Activated CD4-positive, alpha-beta T cell treated with anti-CD3 and anti-CD28 coated beads, Interleukin-2, amount 10 ng/mL, durations not matched to agents 7 days and 5 days (primary cell): Measurements from ENCODE around the gene SLMAP. TPM values are rescaled to one million over a fixed set of nuclear protein-coding genes. Genes with fewer than 3 reads are reported as not detected.

Experiments used
- CTCF ChIA-PET: fragments of 350-600 bp; sonication (Branson Sonifier 250); formaldehyde crosslinking; loops from one replicate; lab custom pipeline; 2021; ENCODE audit warnings: antibody characterized with exemption; lab: Charles Lee
- POLR2A ChIA-PET: fragments of 350-600 bp; sonication (Branson Sonifier 250); formaldehyde crosslinking; loops from one replicate; lab custom pipeline; 2021; ENCODE audit warnings: antibody characterized with exemption; lab: Charles Lee
- DNase-seq: peaks from one replicate; pipeline ENCODE4 v3.0.0-alpha.2; 2020
- H3K27ac Mint-ChIP-seq: one replicate; pipeline ENCODE4 v1.8.0; 2021; ENCODE audit warnings: mild to moderate bottlenecking, moderate library complexity, mixed read lengths
- H3K27me3 Mint-ChIP-seq: one replicate; pipeline ENCODE4 v1.8.0; 2021; ENCODE audit warnings: mixed read lengths
- H3K36me3 Mint-ChIP-seq: one replicate; pipeline ENCODE4 v1.8.0; 2021; ENCODE audit warnings: low read depth, mixed read lengths
- H3K4me1 Mint-ChIP-seq: one replicate; pipeline ENCODE4 v1.8.0; 2021; ENCODE audit warnings: mixed read lengths
- H3K4me3 Mint-ChIP-seq: one replicate; pipeline ENCODE4 v1.8.0; 2021; ENCODE audit warnings: mild to moderate bottlenecking, moderate library complexity, mixed read lengths
- H3K9me3 Mint-ChIP-seq: one replicate; pipeline ENCODE4 v1.8.0; 2021; ENCODE audit warnings: mixed read lengths
- total RNA-seq, 2 experiments: library from RNA; stranded (reverse); gene quantifications; one replicate each; pipeline ENCODE4 v1.2.3, GENCODE V29; 2021

The SLMAP gene
- total RNA-seq, 2 experiments from 2014 or later, result 47.2 to 51.2 TPM

DNA sequence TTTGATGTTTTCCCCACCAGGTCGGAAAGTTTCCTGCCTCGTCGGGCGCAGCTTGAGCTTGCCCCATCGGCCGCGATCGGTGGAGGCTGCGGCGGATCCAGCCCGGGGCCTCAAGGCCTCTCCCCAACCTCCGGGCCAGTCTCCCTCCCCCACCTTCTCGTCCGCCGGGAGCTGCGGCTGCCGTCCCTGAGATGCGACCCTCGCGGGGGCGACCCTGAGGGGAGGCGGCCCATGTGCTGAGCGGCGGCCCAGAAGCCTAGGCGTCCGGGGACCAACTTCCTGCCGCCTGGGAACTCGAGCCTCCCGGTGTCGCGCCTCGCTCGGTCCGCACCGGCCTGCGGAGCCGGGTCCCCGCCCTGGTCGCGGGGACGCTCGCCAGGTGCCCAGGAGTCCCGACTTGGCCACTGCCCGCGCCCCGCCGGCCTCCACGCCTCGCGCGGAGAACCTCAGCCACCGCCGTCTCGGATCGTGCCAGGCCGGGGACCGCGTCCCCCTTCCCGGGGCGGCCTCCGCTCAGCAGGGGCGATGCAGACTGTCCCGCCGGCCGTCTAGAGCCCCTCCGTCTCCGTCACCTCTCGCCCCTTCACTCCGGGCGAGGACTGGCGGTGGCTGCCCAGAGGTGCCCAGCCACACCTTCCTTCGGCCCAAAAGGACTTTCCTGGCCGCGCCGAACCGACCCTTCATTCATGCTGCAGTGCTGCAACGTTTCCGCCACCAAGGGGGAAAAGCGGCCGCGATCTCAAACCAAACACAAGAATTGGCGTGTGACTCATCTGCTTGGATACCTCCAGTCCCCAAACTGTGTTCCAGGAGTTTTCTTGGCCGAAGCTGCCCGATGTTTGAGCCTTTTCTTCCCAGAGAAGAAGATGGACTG is 656 bp downstream of the SLMAP start:
- Mint-ChIP-seq H3K36me3 (peaks cover 31% of the 10 kb centered on the region), H3K4me1 (peaks cover 45% of the 10 kb centered on the region), H3K27me3 (peaks cover 5% of the 10 kb centered on the region), H3K4me3 (peak overlapping the region; percentile 98), H3K9me3 (no peaks in the 10 kb centered on the region), H3K27ac (peak overlapping the region; percentile 98)
- POLR2A ChIA-PET, result interaction anchor here (0.6 to 1.2 kb wide), 2 partner anchors 64 to 117 kb away, joined by 4 to 5 read pairs; partner anchors contain the start of gene DENND6A
- CTCF ChIA-PET, result interaction anchor here (0.6 to 1.2 kb wide), 5 partner anchors 11 to 45 kb away, joined by 3 to 4 read pairs (median 3); no protein-coding TSS in a partner anchor
- DNase-seq, result peak; percentile 46

- H3K4me1 Mint-ChIP-seq, result peaks cover 48% of the 10 kb centered on the region
- POLR2A ChIA-PET, result no interaction called here
- H3K27ac Mint-ChIP-seq, result peak overlapping the region; percentile 96
- H3K4me3 Mint-ChIP-seq, result peak overlapping the region; percentile 98
- H3K27me3 Mint-ChIP-seq, result peaks cover 5% of the 10 kb centered on the region
- H3K36me3 Mint-ChIP-seq, result peaks cover 35% of the 10 kb centered on the region
- DNase-seq, result no peak
- CTCF ChIA-PET, result no interaction called here
- no peaks in the 10 kb centered on the region for H3K9me3 Mint-ChIP-seq
Measured at GRCh38 chr3:57757642-57758297, 1.7 kb downstream of the SLMAP start.

GRCh38 chr3:57758686-57759085 is 2.6 kb downstream of the SLMAP start:
- peaks cover 55% of the 10 kb centered on the region for H3K4me1 Mint-ChIP-seq
- H3K27me3 Mint-ChIP-seq, result peaks cover 5% of the 10 kb centered on the region
- peak overlapping the region; percentile 98 for H3K4me3 Mint-ChIP-seq
- ChIA-PET POLR2A (no interaction called here), CTCF (interaction anchor here (0.5 to 0.6 kb wide), 2 partner anchors 324 to 721 kb away, joined by 3 to 5 read pairs; no protein-coding TSS in a partner anchor)
- no peak overlapping the region for H3K27ac Mint-ChIP-seq
- no peak for DNase-seq
- H3K9me3 Mint-ChIP-seq, result no peaks in the 10 kb centered on the region
- H3K36me3 Mint-ChIP-seq, result peaks cover 43% of the 10 kb centered on the region

GRCh38 chr3:57764794-57765193 is 8.7 kb downstream of the SLMAP start:
- ChIA-PET POLR2A (no interaction called here), CTCF (interaction anchor here (1.0 kb wide), 1 partner anchor 167 kb away, joined by 3 read pairs; the partner anchor contains the start of gene ARF4)
- H3K4me1 Mint-ChIP-seq, result peaks cover 42% of the 10 kb centered on the region
- no peaks in the 10 kb centered on the region for H3K27me3 Mint-ChIP-seq
- H3K9me3 Mint-ChIP-seq, result no peaks in the 10 kb centered on the region
- H3K36me3 Mint-ChIP-seq, result peaks cover 65% of the 10 kb centered on the region
- no peak overlapping the region for H3K4me3 Mint-ChIP-seq
- DNase-seq, result no peak
- peak overlapping the region; percentile 6 for H3K27ac Mint-ChIP-seq

- no peak for DNase-seq
- Mint-ChIP-seq H3K4me3 (no peak overlapping the region), H3K4me1 (peaks cover 35% of the 10 kb centered on the region), H3K9me3 (no peaks in the 10 kb centered on the region), H3K36me3 (peaks cover 50% of the 10 kb centered on the region), H3K27ac (no peak overlapping the region), H3K27me3 (no peaks in the 10 kb centered on the region)
- ChIA-PET POLR2A (no interaction called here), CTCF (interaction anchor here (1.7 kb wide), 1 partner anchor 13 kb away, joined by 4 read pairs; the partner anchor contains the start of gene SLMAP)
Measured at GRCh38 chr3:57768595-57768994, 12.5 kb downstream of the SLMAP start.

DNA sequence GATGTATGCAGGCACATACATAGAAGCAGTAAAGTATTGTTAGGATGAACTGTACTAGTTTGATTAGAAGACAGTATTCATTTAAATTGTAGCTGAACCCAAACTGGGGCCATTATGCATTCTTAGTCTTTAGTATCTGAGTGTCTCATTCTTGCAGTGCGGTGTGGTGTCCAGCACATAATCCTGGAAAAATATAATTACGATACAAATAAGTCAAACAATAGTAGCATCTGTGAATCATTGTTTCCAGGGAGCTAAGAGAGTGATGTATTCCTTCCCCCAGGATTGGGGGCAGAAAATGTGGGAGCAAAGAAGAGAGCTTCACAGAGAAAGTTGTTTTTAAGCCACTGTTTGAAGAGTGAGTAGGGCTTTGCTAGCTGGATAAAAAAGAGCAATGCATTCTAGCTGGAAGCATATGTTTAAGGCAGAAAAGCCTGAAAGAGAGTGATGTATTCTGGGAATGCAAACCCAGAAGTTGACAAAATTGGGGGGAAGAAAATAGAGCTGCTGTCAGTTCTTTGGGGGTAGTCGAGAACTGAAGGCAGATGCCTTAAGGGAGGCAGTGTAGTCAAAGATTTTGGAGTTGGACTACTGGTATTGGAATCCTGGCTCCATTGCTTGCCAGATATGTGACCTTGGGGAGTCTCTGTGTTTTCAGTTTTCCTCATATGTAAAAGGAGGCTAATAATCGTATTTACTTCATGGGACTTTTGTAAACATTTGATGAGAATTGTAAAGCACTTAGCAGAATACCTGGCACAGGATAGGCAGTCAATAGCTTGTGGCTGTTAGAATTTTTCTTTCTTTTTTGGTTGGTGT is 14.1 kb downstream of the SLMAP start:
- CTCF ChIA-PET, result interaction anchor here (0.6 to 1.1 kb wide), 3 partner anchors 14 to 309 kb away, joined by 3 read pairs; partner anchors contain the start of gene SLMAP
- no peak overlapping the region for H3K4me3 Mint-ChIP-seq
- H3K9me3 Mint-ChIP-seq, result no peaks in the 10 kb centered on the region
- POLR2A ChIA-PET, result no interaction called here
- H3K4me1 Mint-ChIP-seq, result peaks cover 21% of the 10 kb centered on the region
- no peak overlapping the region for H3K27ac Mint-ChIP-seq
- H3K27me3 Mint-ChIP-seq, result no peaks in the 10 kb centered on the region
- H3K36me3 Mint-ChIP-seq, result peaks cover 35% of the 10 kb centered on the region
- DNase-seq, result no peak

GRCh38 chr3:57772251-57772650 is 16.1 kb downstream of the SLMAP start:
- POLR2A ChIA-PET, result no interaction called here
- Mint-ChIP-seq H3K36me3 (peaks cover 23% of the 10 kb centered on the region), H3K4me1 (peaks cover 17% of the 10 kb centered on the region), H3K4me3 (no peak overlapping the region), H3K9me3 (no peaks in the 10 kb centered on the region), H3K27ac (no peak overlapping the region), H3K27me3 (no peaks in the 10 kb centered on the region)
- DNase-seq, result no peak
- CTCF ChIA-PET, result interaction anchor here (0.7 to 1.6 kb wide), 4 partner anchors 14 to 155 kb away, joined by 3 read pairs; no protein-coding TSS in a partner anchor

DNA sequence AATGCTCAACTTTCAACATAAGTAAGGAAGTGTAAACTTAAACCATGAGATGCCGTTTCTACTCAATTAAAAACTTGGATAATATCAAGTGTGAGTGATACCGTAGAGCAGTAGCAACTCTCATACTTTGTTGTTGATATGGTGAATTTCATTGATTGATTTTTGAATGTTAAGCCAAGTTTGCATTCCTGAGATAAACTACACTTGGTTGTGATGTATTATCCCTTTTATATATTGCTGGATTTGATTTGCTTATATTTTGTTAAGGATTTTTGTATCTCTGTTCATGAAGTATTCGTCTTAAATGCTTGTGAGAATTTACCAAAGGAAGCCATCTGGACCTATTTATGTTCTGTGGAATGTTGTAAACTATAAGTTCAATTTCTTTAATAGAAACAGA is 21.7 kb downstream of the SLMAP start:
- Mint-ChIP-seq H3K27me3 (no peaks in the 10 kb centered on the region), H3K27ac (no peak overlapping the region), H3K36me3 (peaks cover 9% of the 10 kb centered on the region), H3K4me3 (no peak overlapping the region), H3K4me1 (peaks cover 6% of the 10 kb centered on the region), H3K9me3 (no peaks in the 10 kb centered on the region)
- DNase-seq, result no peak
- ChIA-PET CTCF (no interaction called here), POLR2A (no interaction called here)

DNA sequence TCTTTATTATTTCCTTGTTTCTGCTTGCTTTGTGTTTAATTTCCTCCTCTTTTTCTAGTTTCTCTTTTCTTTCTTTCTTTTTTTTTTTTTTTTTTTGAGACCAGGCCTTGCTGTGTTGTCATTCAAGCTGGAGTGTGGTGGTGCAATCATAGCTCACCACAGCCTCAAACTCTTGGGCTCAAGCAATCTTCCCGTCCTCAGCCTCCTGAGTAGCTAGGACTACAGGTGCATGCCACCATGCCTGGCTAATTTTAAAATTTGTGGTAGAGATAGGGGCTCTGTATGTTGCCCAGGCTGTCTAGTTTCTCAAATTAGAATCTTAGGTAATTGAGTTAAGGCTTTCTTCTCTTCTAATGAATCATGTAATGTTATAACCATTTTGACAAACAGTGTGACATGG is 22.4 kb downstream of the SLMAP start:
- DNase-seq, result no peak
- CTCF ChIA-PET, result no interaction called here
- peak overlapping the region; percentile 33 for H3K27ac Mint-ChIP-seq
- H3K36me3 Mint-ChIP-seq, result peaks cover 12% of the 10 kb centered on the region
- H3K4me1 Mint-ChIP-seq, result peaks cover 10% of the 10 kb centered on the region
- H3K4me3 Mint-ChIP-seq, result no peak overlapping the region
- POLR2A ChIA-PET, result no interaction called here
- no peaks in the 10 kb centered on the region for H3K9me3 Mint-ChIP-seq
- no peaks in the 10 kb centered on the region for H3K27me3 Mint-ChIP-seq

- Mint-ChIP-seq H3K36me3 (peaks cover 13% of the 10 kb centered on the region), H3K27me3 (no peaks in the 10 kb centered on the region), H3K27ac (no peak overlapping the region), H3K9me3 (no peaks in the 10 kb centered on the region), H3K4me3 (no peak overlapping the region), H3K4me1 (peaks cover 10% of the 10 kb centered on the region)
- ChIA-PET CTCF (no interaction called here), POLR2A (no interaction called here)
- no peak for DNase-seq
Measured at GRCh38 chr3:57779666-57780065, 23.6 kb downstream of the SLMAP start.

DNA sequence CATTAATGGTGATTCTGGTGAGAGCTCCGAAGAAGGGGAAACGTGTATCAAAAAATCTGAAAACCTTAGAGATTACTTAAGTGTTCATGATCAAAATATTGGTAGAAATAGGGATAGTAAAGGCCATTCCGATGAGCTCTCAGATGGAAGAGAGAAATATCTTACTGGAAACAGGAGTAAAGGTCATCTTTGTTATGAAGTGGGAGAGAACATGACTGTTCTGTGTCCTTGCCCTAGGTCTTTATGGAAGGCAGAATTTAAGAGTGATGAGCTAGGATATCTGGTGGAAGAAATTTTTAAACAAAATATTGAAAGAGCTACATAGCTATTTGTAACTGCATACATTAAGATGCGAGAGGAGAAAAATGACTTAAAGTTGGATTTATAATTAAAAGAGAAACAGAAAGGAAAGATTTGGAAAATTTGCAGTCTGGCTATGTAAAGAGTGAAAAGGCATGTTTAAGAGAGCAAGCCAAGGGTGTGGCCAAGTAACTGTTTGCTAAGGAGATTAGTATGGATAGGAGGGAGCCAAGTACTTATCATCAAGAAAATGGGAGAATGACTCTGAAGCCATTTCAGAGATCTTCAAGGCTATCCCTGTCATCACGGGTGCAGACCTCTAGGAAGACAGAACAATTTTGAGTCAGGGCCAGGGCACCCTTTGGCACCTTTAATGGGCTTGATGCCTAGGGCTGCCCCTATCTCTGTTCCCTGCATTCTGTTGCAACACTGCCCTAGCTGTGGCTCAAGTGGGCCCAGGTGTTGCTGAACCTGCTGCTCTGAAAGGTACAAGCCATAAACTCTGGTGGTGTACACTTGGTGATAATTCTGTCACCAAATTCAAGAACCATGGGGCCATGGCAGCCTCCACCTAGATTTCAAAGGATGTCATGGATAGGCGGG is 27.3 kb downstream of the SLMAP start:
- CTCF ChIA-PET, result interaction anchor here (0.6 to 1.4 kb wide), 6 partner anchors 16 to 1465 kb away, joined by 3 to 4 read pairs (median 3); no protein-coding TSS in a partner anchor
- no peaks in the 10 kb centered on the region for H3K27me3 Mint-ChIP-seq

More for the DNA sequence above, 27.3 kb downstream of the SLMAP start:
- H3K4me3 Mint-ChIP-seq, result no peak overlapping the region
- H3K27ac Mint-ChIP-seq, result no peak overlapping the region
- no peak for DNase-seq
- H3K4me1 Mint-ChIP-seq, result peaks cover 7% of the 10 kb centered on the region
- H3K9me3 Mint-ChIP-seq, result no peaks in the 10 kb centered on the region
- H3K36me3 Mint-ChIP-seq, result peaks cover 13% of the 10 kb centered on the region
- POLR2A ChIA-PET, result no interaction called here
